Retina (tissue), 1 donor: Measurements from ENCODE around the gene LIMA1.
"Not testable (repeated sequence)": the region's sequence is repeated elsewhere in the genome, so short reads cannot be mapped to it uniquely, and the experiment has no call there.

Source experiments
- DNase-seq: peaks from one replicate; pipeline ENCODE4 v3.0.0-alpha.2; 2016

LIMA1 gene

GRCh38 chr12:50285253-50285652, 1.9 kb upstream of the LIMA1 start:
- no peak for DNase-seq

GRCh38 chr12:50282721-50283228, 545 bp downstream of the LIMA1 start:
- no peak for DNase-seq

GRCh38 chr12:50279501-50279900, 3.8 kb downstream of the LIMA1 start:
- no peak for DNase-seq

- DNase-seq, result no peak
These were observed 6.2 kb downstream of the LIMA1 start for GRCh38 chr12:50276912-50277671.

- DNase-seq, result no peak
These were observed 7.3 kb downstream of the LIMA1 start for GRCh38 chr12:50276068-50276467.

- no peak for DNase-seq
These were observed 7.8 kb downstream of the LIMA1 start for GRCh38 chr12:50275556-50275955.

- not testable (repeated sequence) for DNase-seq
These were observed 8.2 kb downstream of the LIMA1 start for GRCh38 chr12:50275127-50275526.

GRCh38 chr12:50271724-50272247, 11.5 kb downstream of the LIMA1 start:
- no peak for DNase-seq

GRCh38 chr12:50268482-50268881, 14.8 kb downstream of the LIMA1 start:
- no peak for DNase-seq

GRCh38 chr12:50265770-50266524, 17.4 kb downstream of the LIMA1 start:
- no peak for DNase-seq

- no peak for DNase-seq
These were observed 19.5 kb downstream of the LIMA1 start for GRCh38 chr12:50263832-50264231.

- no peak for DNase-seq
These were observed 21.7 kb downstream of the LIMA1 start for GRCh38 chr12:50261654-50262053.

- DNase-seq, result no peak
These were observed 25.2 kb downstream of the LIMA1 start for GRCh38 chr12:50258167-50258551.

- DNase-seq, result no peak
These were observed 25.8 kb downstream of the LIMA1 start for GRCh38 chr12:50257236-50258166.

GRCh38 chr12:50256761-50257160, 26.6 kb downstream of the LIMA1 start:
- DNase-seq, result no peak

- DNase-seq, result no peak
These were observed 30.2 kb downstream of the LIMA1 start for GRCh38 chr12:50252977-50253602.

GRCh38 chr12:50251619-50252252, 31.6 kb downstream of the LIMA1 start:
- no peak for DNase-seq

GRCh38 chr12:50249464-50250182, 33.7 kb downstream of the LIMA1 start:
- no peak for DNase-seq

GRCh38 chr12:50248883-50249282, 34.4 kb downstream of the LIMA1 start:
- DNase-seq, result no peak

- no peak for DNase-seq
These were observed 34.9 kb downstream of the LIMA1 start for GRCh38 chr12:50248411-50248810.

- DNase-seq, result not testable (repeated sequence)
These were observed 35.7 kb downstream of the LIMA1 start for GRCh38 chr12:50247665-50248064.
